Glutamatergic neuron (in vitro differentiated cells): ENCODE results near the gene UST. TPM values are rescaled to one million over a fixed set of nuclear protein-coding genes. Genes with fewer than 3 reads are reported as not detected.

Experiments
- DNase-seq: peaks from one replicate; pipeline ENCODE4 v3.0.0; 2022
- H3K27ac Mint-ChIP-seq: one replicate; pipeline ENCODE4 v1.8.0; 2020; ENCODE audit warnings: mild to moderate bottlenecking, mixed read lengths, inconsistent platforms; ENCODE audit not compliant: unreplicated experiment
- H3K27me3 Mint-ChIP-seq: one replicate; pipeline ENCODE4 v1.8.0; 2020; ENCODE audit warnings: mild to moderate bottlenecking, moderate library complexity, mixed read lengths, inconsistent platforms; ENCODE audit not compliant: unreplicated experiment
- H3K36me3 Mint-ChIP-seq: one replicate; pipeline ENCODE4 v1.8.0; 2020; ENCODE audit warnings: mild to moderate bottlenecking, mixed read lengths, inconsistent platforms; ENCODE audit not compliant: unreplicated experiment
- H3K4me1 Mint-ChIP-seq: one replicate; pipeline ENCODE4 v1.8.0; 2020; ENCODE audit warnings: mild to moderate bottlenecking, low read depth, mixed read lengths, inconsistent platforms; ENCODE audit not compliant: unreplicated experiment
- H3K4me3 Mint-ChIP-seq: one replicate; pipeline ENCODE4 v1.8.0; 2020; ENCODE audit warnings: mild to moderate bottlenecking, mixed read lengths, inconsistent platforms; ENCODE audit not compliant: unreplicated experiment
- H3K9me3 Mint-ChIP-seq: one replicate; pipeline ENCODE4 v1.8.0; 2020; ENCODE audit warnings: mild to moderate bottlenecking, moderate library complexity, mixed read lengths, inconsistent platforms; ENCODE audit not compliant: unreplicated experiment
- total RNA-seq: library from RNA; stranded (reverse); fragmentation: NEBNext Ultra II Directional; extraction: Animal tissue kit (Norgen Biotek cat#: 25700); gene quantifications from one replicate; pipeline ENCODE4 v1.2.1, GENCODE V29; 2021; ENCODE audit not compliant: unreplicated experiment
- TF ChIP-seq, protein P1 (sequence below): fragments of 200-600 bp; sonication (generic); IDR thresholded peaks from one replicate; pipeline ENCODE4 v1.5.0; 2021; ENCODE audit not compliant: partially characterized antibody, unreplicated experiment

Gene UST
- total RNA-seq, 1 donor from 2014 or later: 11.2 TPM

DNA sequence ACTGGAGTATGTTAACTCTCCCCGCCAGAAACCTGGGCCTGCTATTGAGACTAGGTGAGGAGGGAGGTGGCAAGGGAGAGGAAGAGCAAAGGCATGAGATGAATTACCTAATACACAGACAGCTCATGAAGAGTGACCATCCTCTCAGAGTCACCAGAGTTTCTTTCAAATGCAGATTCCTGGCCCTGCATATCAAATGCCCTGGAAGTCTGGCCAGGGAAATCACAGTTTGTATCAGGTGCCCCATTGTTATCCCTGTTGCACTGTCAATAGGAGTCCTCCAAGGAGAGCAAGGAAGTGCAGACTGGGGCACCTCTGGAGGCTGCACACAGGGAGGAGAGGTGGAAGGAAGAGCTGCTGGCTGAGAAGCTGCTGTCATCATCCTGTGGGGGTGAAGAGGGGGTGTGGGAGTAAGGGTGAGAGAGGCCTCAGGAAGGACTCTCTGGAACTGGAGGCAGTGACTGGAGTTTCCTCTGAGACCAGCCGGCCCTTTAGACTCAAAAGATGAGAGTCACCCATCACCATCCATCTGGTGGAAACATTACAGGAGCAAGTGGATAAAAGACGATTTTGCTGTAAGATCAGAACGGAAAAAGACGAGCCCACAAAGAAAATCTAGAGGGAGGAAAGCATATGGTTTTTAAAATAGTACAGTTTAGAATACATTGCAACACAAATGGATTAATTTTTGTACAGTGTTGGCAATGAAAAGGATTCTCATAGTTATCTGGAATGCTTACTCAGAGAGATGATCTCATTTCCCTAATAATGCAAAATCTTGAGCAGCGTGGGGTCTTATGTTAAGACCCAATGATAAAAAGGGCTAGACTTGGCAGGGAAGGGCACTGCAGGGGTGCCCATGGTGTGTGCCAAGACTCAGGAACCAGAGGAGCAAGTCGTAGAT, 268.1 kb downstream of the UST start:
- no peaks in the 10 kb centered on the region for H3K27me3 Mint-ChIP-seq
- H3K4me3 Mint-ChIP-seq: no peak overlapping the region
- H3K36me3 Mint-ChIP-seq: no peaks in the 10 kb centered on the region
- H3K9me3 Mint-ChIP-seq: no peaks in the 10 kb centered on the region
- DNase-seq: no peak
- no peak overlapping the region for H3K27ac Mint-ChIP-seq
- H3K4me1 Mint-ChIP-seq: peaks cover 34% of the 10 kb centered on the region
- TF ChIP-seq, protein P1, sequence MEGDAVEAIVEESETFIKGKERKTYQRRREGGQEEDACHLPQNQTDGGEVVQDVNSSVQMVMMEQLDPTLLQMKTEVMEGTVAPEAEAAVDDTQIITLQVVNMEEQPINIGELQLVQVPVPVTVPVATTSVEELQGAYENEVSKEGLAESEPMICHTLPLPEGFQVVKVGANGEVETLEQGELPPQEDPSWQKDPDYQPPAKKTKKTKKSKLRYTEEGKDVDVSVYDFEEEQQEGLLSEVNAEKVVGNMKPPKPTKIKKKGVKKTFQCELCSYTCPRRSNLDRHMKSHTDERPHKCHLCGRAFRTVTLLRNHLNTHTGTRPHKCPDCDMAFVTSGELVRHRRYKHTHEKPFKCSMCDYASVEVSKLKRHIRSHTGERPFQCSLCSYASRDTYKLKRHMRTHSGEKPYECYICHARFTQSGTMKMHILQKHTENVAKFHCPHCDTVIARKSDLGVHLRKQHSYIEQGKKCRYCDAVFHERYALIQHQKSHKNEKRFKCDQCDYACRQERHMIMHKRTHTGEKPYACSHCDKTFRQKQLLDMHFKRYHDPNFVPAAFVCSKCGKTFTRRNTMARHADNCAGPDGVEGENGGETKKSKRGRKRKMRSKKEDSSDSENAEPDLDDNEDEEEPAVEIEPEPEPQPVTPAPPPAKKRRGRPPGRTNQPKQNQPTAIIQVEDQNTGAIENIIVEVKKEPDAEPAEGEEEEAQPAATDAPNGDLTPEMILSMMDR: no peak

- Mint-ChIP-seq H3K27me3 (no peaks in the 10 kb centered on the region), H3K4me1 (peaks cover 34% of the 10 kb centered on the region), H3K9me3 (no peaks in the 10 kb centered on the region), H3K4me3 (peak overlapping the region; percentile 18), H3K27ac (no peak overlapping the region), H3K36me3 (no peaks in the 10 kb centered on the region)
- DNase-seq: no peak
- TF ChIP-seq, protein P1: no peak
Measured at GRCh38 chr6:149015535-149016525, 269.0 kb downstream of the UST start.

DNA sequence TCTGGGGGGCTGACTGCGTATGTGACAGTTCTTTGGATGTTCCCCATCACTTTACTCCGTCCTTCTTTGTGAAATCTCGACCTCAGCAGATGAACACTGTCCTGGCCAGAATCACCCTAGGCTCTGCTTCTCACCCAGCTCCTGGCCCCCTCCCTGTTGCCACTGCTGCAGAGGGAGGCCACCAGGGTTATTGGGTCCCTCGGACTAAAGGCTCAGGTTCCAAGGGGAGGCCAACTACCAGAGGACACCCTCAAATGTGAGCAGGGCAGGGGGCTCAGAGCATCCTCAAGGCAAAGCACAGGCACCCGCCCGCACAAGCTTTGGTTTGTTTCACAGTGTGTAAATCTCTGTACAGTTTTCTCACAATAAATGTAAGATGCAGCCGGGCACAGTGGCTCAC, 269.9 kb downstream of the UST start:
- no peaks in the 10 kb centered on the region for H3K9me3 Mint-ChIP-seq
- H3K4me3 Mint-ChIP-seq: no peak overlapping the region
- no peaks in the 10 kb centered on the region for H3K36me3 Mint-ChIP-seq
- peak overlapping the region; percentile 14 for H3K27ac Mint-ChIP-seq
- no peaks in the 10 kb centered on the region for H3K27me3 Mint-ChIP-seq
- TF ChIP-seq, protein P1: no peak
- H3K4me1 Mint-ChIP-seq: peaks cover 32% of the 10 kb centered on the region
- DNase-seq: no peak

DNA sequence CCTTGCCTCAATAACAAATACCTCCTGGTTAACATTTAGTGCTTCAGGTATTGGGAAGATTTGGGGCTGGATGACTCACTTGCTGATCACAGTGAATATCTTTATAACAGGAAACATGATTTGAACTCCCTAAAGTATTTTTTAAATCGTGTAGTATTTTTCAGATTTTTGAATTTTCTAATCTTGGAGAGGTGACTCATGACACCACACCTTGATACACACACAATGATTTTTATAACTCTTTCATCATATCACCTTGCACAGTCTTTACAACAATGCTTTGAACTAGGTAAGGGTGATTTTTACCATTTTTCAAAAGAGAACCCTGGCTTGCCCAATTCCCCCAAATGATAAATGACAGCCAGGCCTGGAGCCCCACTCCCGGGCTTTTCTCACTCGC, 273.5 kb downstream of the UST start:
- TF ChIP-seq, protein P1: no peak
- Mint-ChIP-seq H3K4me1 (peaks cover 9% of the 10 kb centered on the region), H3K27ac (no peak overlapping the region), H3K36me3 (peaks cover 5% of the 10 kb centered on the region), H3K27me3 (peaks cover 2% of the 10 kb centered on the region), H3K4me3 (no peak overlapping the region), H3K9me3 (peaks cover 2% of the 10 kb centered on the region)
- no peak for DNase-seq
